HEK293 (cell line): ENCODE data around the gene CIAO1.

Source experiments
- CTCF ChIP-seq: fragments of 450-650 bp; formaldehyde crosslinking; IDR thresholded peaks from 2 replicates; pipeline ENCODE4 v1.5.1; 2016; ENCODE audit warnings: missing biosample characterization, missing genetic modification characterization
- OVOL3 ChIP-seq: fragments of 450-650 bp; formaldehyde crosslinking; IDR thresholded peaks from 2 replicates; pipeline ENCODE4 v1.5.1; 2016; ENCODE audit warnings: missing biosample characterization, missing genetic modification characterization
- PRDM1 ChIP-seq: fragments of 450-650 bp; formaldehyde crosslinking; IDR thresholded peaks from 2 replicates; pipeline ENCODE4; 2016; ENCODE audit warnings: missing biosample characterization, missing genetic modification characterization
- SALL2 ChIP-seq: fragments of 450-650 bp; formaldehyde crosslinking; IDR thresholded peaks from 2 replicates; pipeline ENCODE4 v1.5.0; 2017; ENCODE audit warnings: missing biosample characterization, mild to moderate bottlenecking, missing genetic modification characterization, borderline replicate concordance
- ZNF114 ChIP-seq: fragments of 450-650 bp; formaldehyde crosslinking; IDR thresholded peaks from 2 replicates; pipeline ENCODE4 v1.5.0; 2017; ENCODE audit warnings: missing biosample characterization, missing genetic modification characterization
- ZNF302 ChIP-seq: fragments of 450-650 bp; formaldehyde crosslinking; IDR thresholded peaks from 2 replicates; pipeline ENCODE4 v1.5.1; 2016; ENCODE audit warnings: missing biosample characterization, missing genetic modification characterization, low read depth
- ZNF777 ChIP-seq: fragments of 450-650 bp; formaldehyde crosslinking; IDR thresholded peaks from 2 replicates; pipeline ENCODE4 v1.5.1; 2017; ENCODE audit warnings: missing biosample characterization, missing genetic modification characterization, borderline replicate concordance
- ZSCAN4 ChIP-seq: fragments of 450-650 bp; formaldehyde crosslinking; IDR thresholded peaks from 2 replicates; pipeline ENCODE4 v1.5.1; 2017; ENCODE audit warnings: missing biosample characterization, missing genetic modification characterization
- TF ChIP-seq, protein P1 (sequence below): fragments of 450-650 bp; formaldehyde crosslinking; IDR thresholded peaks from 2 replicates; pipeline ENCODE4 v1.5.1; 2016; ENCODE audit warnings: missing biosample characterization, missing genetic modification characterization
- TF ChIP-seq, protein P2 (sequence below): fragments of 450-650 bp; formaldehyde crosslinking; IDR thresholded peaks from 2 replicates; pipeline ENCODE4 v1.5.1; 2016; ENCODE audit warnings: missing biosample characterization, missing genetic modification characterization

DNA sequence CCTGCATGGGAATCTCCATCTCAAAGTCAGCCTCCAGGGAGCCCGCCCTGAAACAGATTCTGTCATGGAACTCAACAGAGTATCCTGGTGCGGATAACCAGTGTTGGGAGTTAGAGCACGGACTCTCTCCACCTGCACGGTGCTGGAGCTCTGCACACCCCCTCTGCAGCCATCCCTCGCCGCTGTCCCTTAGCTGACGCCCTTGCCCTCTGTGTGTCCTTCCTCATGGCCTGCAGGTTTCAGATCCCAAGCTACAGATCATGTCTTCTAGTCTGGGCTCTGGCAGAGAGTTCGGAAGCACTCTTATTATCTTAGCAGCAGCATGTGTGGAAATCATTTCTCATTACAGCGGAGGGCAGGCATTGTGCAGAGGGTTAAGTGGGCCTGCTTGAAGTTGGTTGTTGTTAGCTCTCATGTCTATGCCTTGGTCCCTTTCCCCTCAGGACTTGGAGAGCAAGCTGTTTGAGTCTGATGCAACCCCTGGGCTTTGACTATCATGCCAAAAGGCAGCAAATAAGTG is 26.2 kb upstream of the CIAO1 start:
- no peak for TF ChIP-seq ZNF302 (tag by site-specific recombination)
- TF ChIP-seq CTCF: no peak
- TF ChIP-seq ZSCAN4 (tag by site-specific recombination): no peak
- TF ChIP-seq ZNF777: no peak
- no peak for TF ChIP-seq ZNF114 (tag by site-specific recombination)
- no peak for TF ChIP-seq PRDM1 (tag by site-specific recombination)
- no peak for TF ChIP-seq SALL2 (tag by site-specific recombination)
- no peak for TF ChIP-seq OVOL3
- TF ChIP-seq, protein P1, sequence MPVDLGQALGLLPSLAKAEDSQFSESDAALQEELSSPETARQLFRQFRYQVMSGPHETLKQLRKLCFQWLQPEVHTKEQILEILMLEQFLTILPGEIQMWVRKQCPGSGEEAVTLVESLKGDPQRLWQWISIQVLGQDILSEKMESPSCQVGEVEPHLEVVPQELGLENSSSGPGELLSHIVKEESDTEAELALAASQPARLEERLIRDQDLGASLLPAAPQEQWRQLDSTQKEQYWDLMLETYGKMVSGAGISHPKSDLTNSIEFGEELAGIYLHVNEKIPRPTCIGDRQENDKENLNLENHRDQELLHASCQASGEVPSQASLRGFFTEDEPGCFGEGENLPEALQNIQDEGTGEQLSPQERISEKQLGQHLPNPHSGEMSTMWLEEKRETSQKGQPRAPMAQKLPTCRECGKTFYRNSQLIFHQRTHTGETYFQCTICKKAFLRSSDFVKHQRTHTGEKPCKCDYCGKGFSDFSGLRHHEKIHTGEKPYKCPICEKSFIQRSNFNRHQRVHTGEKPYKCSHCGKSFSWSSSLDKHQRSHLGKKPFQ (tag by site-specific recombination): no peak
- TF ChIP-seq, protein P2, sequence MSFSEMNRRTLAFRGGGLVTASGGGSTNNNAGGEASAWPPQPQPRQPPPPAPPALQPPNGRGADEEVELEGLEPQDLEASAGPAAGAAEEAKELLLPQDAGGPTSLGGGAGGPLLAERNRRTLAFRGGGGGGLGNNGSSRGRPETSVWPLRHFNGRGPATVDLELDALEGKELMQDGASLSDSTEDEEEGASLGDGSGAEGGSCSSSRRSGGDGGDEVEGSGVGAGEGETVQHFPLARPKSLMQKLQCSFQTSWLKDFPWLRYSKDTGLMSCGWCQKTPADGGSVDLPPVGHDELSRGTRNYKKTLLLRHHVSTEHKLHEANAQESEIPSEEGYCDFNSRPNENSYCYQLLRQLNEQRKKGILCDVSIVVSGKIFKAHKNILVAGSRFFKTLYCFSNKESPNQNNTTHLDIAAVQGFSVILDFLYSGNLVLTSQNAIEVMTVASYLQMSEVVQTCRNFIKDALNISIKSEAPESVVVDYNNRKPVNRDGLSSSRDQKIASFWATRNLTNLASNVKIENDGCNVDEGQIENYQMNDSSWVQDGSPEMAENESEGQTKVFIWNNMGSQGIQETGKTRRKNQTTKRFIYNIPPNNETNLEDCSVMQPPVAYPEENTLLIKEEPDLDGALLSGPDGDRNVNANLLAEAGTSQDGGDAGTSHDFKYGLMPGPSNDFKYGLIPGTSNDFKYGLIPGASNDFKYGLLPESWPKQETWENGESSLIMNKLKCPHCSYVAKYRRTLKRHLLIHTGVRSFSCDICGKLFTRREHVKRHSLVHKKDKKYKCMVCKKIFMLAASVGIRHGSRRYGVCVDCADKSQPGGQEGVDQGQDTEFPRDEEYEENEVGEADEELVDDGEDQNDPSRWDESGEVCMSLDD (tag by site-specific recombination): no peak
